ENCODE results near the gene CETP.
"Not testable (repeated sequence)": the region's sequence is repeated elsewhere in the genome, so short reads cannot be mapped to it uniquely, and the experiment has no call there.

CETP gene

GRCh38 chr16:56956076-56956475 is 5.7 kb upstream of the CETP start:
- no peak for DNase-seq (ENCODE audit: low read depth)

GRCh38 chr16:56956756-56957155 is 5.0 kb upstream of the CETP start:
- DNase-seq (ENCODE audit: low read depth), result no peak

- no peak for DNase-seq (ENCODE audit: low read depth)
These were observed 969 bp upstream of the CETP start for GRCh38 chr16:56960681-56961281.

- DNase-seq (ENCODE audit: low read depth), result no peak
These were observed 364 bp upstream of the CETP start for GRCh38 chr16:56961386-56961785.

GRCh38 chr16:56964243-56965148 is 2.7 kb downstream of the CETP start:
- DNase-seq (ENCODE audit: low read depth), result peak; percentile 88

- no peak for DNase-seq (ENCODE audit: low read depth)
These were observed 3.7 kb downstream of the CETP start for GRCh38 chr16:56965149-56966092.

GRCh38 chr16:56966093-56966475 is 4.3 kb downstream of the CETP start:
- DNase-seq (ENCODE audit: low read depth), result no peak

GRCh38 chr16:56967733-56968132 is 6.0 kb downstream of the CETP start:
- DNase-seq (ENCODE audit: low read depth), result no peak

GRCh38 chr16:56969769-56970168 is 8.0 kb downstream of the CETP start:
- no peak for DNase-seq (ENCODE audit: low read depth)

GRCh38 chr16:56970934-56971767 is 9.4 kb downstream of the CETP start:
- no peak for DNase-seq (ENCODE audit: low read depth)

- no peak for DNase-seq (ENCODE audit: low read depth)
These were observed 10.0 kb downstream of the CETP start for GRCh38 chr16:56971768-56972043.

- DNase-seq (ENCODE audit: low read depth), result no peak
These were observed 10.9 kb downstream of the CETP start for GRCh38 chr16:56972403-56973293.

- no peak for DNase-seq (ENCODE audit: low read depth)
These were observed 11.5 kb downstream of the CETP start for GRCh38 chr16:56973294-56973689.

GRCh38 chr16:56973899-56974298 is 12.1 kb downstream of the CETP start:
- not testable (repeated sequence) for DNase-seq (ENCODE audit: low read depth)

- no peak for DNase-seq (ENCODE audit: low read depth)
These were observed 13.0 kb downstream of the CETP start for GRCh38 chr16:56974549-56975300.

GRCh38 chr16:56975714-56976113 is 14.0 kb downstream of the CETP start:
- DNase-seq (ENCODE audit: low read depth), result no peak

GRCh38 chr16:56977216-56977615 is 15.5 kb downstream of the CETP start:
- no peak for DNase-seq (ENCODE audit: low read depth)

GRCh38 chr16:56977823-56978430 is 16.2 kb downstream of the CETP start:
- no peak for DNase-seq (ENCODE audit: low read depth)

GRCh38 chr16:56980201-56980535 is 18.4 kb downstream of the CETP start:
- DNase-seq (ENCODE audit: low read depth), result no peak
